Measurements from ENCODE around the gene PRR20G.

DNA sequence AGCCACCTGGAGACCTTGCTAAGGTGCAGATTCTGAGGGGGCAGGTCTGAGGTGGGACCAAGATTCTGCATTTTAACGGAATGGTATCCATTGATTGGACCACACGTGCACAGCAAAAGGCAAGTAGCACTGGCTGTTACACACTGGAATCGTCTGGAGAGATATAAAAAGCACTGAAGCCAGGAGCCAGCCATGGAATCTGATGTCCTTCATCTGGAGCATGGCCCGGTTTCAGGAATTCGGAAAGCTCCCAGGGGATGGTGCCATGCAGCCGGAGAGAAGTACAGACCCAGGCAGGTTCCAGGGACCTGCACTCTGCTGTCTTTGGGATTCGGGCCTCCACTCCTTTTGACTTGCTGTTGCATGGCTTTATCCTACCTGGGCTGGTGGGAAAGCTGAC is 28.8 kb upstream of the PRR20G start:
- TF ChIP-seq BHLHE40 (IDR thresholded peaks at IDR 0.05; ENCODE audit: low read depth, low read length): no peak
- TF ChIP-seq CTCF (conservative IDR thresholded peaks at IDR 0.05; ENCODE audit: low read depth, low read length): no peak
- no peak for TF ChIP-seq RAD21 (IDR thresholded peaks at IDR 0.05; ENCODE audit: low read length)
- TF ChIP-seq, protein P1, sequence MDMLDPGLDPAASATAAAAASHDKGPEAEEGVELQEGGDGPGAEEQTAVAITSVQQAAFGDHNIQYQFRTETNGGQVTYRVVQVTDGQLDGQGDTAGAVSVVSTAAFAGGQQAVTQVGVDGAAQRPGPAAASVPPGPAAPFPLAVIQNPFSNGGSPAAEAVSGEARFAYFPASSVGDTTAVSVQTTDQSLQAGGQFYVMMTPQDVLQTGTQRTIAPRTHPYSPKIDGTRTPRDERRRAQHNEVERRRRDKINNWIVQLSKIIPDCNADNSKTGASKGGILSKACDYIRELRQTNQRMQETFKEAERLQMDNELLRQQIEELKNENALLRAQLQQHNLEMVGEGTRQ (IDR thresholded peaks at IDR 0.05; ENCODE audit: low read depth, low read length): no peak
- TF ChIP-seq CEBPB (IDR thresholded peaks at IDR 0.05; ENCODE audit: low read depth, low read length): no peak
- no peak for TF ChIP-seq SMC3 (IDR thresholded peaks at IDR 0.05; ENCODE audit: low read depth, low read length)
- TF ChIP-seq ELK1 (IDR thresholded peaks at IDR 0.05; ENCODE audit: borderline replicate concordance, low read depth, low read length): no peak
- no peak for TF ChIP-seq POLR2A (IDR thresholded peaks at IDR 0.05; ENCODE audit: low read depth, low read length)
- TF ChIP-seq MAZ (IDR thresholded peaks at IDR 0.05; ENCODE audit: borderline replicate concordance, low read depth, low read length): no peak
- no peak for TF ChIP-seq RFX5 (IDR thresholded peaks at IDR 0.05; ENCODE audit: low read depth, low read length)
- TF ChIP-seq FOS (IDR thresholded peaks at IDR 0.05; ENCODE audit: low read depth, low read length): no peak

Data from IMR-90 (cell line).